IMR-90 (cell line): Measurements from ENCODE around the gene SRBD1.

Experiments used
- BHLHE40 ChIP-seq: fragments of 150-350 bp; IDR thresholded peaks from 2 replicates; pipeline ENCODE4 v1.6.1; 2016; ENCODE audit warnings: mild to moderate bottlenecking, low read depth, low read length
- CHD1 ChIP-seq: IDR thresholded peaks from 2 replicates; pipeline ENCODE4 v1.6.1; 2012; ENCODE audit warnings: low read depth, low read length, improper control_type of control experiment
- CTCF ChIP-seq: conservative IDR thresholded peaks from 2 replicates; pipeline ENCODE4 v1.5.1; 2012; ENCODE audit warnings: mild to moderate bottlenecking, low read depth, low read length, improper control_type of control experiment
- ELK1 ChIP-seq: fragments of 150-350 bp; IDR thresholded peaks from 2 replicates; pipeline ENCODE4 v1.6.1; 2016; ENCODE audit warnings: low read depth, mild to moderate bottlenecking, low read length, moderate library complexity, borderline replicate concordance
- MAFK ChIP-seq: IDR thresholded peaks from 2 replicates; pipeline ENCODE4 v1.6.1; 2012; ENCODE audit warnings: low read depth, low read length, improper control_type of control experiment
- NFE2L2 ChIP-seq: fragments of 150-350 bp; IDR thresholded peaks from 2 replicates; pipeline ENCODE4 v1.6.1; 2016; ENCODE audit warnings: low read depth, mild to moderate bottlenecking, low read length
- POLR2A ChIP-seq: IDR thresholded peaks from 2 replicates; pipeline ENCODE4 v1.6.1; 2012; ENCODE audit warnings: mild to moderate bottlenecking, low read depth, low read length
- RAD21 ChIP-seq: IDR thresholded peaks from 2 replicates; pipeline ENCODE4 v1.6.1; 2012; ENCODE audit warnings: low read length, improper control_type of control experiment
- RFX5 ChIP-seq: IDR thresholded peaks from 2 replicates; pipeline ENCODE4 v1.8.0; 2012; ENCODE audit warnings: low read depth, mild to moderate bottlenecking, low read length, moderate library complexity
- USF2 ChIP-seq: fragments of 150-350 bp; IDR thresholded peaks from 2 replicates; pipeline ENCODE4 v1.6.1; 2017; ENCODE audit warnings: mild to moderate bottlenecking, antibody characterized with exemption, low read length, low read depth

GRCh38 chr2:45542013-45542412 lies 69.1 kb downstream of the SRBD1 start:
- no peak for TF ChIP-seq CTCF
- TF ChIP-seq MAFK, result no peak
- TF ChIP-seq POLR2A, result no peak
- no peak for TF ChIP-seq CHD1
- no peak for TF ChIP-seq ELK1
- TF ChIP-seq RFX5, result no peak
- no peak for TF ChIP-seq RAD21
- TF ChIP-seq BHLHE40, result no peak
- no peak for TF ChIP-seq NFE2L2
- TF ChIP-seq USF2, result no peak
